ENCODE measurements around the gene SLC44A1.

DNA sequence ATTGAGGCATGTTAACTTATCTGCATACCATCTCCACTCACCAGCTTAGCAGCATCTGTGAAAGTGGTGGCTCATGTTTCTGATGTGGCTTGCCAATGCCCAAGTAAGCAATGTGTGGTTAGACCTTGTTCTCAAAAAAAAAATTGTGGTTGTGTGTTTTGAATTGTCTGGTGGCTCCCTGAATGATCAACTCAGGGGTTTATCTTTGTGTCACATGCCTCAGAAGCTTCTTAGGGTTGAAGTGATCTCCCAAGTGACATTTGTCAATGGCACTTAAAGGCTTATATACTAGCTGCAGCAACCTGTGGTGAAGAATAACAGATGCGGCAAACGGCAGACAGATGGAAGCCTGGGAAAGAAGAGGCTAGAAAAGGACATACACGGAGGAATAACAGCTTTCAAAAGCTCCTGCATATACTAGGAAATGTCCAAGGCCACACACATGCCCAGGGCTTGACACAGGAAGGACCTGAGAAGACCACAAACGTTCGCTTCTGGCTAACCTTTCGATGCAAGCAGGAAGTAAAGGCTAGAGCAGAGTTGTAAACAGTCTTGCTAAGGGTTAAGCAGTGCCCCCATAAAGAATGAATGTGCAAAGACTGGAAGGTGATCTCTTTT lies 161.2 kb downstream of the SLC44A1 start:
- TF ChIP-seq CTCF (IDR thresholded peaks at IDR 0.05), result no peak
- no peak for TF ChIP-seq POLR2A (IDR thresholded peaks at IDR 0.05; ENCODE audit: low read depth)
- TF ChIP-seq EP300 (IDR thresholded peaks at IDR 0.05), result no peak

Measured in esophagus muscularis mucosa (tissue), 4 donors.